CD4-positive, alpha-beta memory T cell (primary cell): Measurements from ENCODE around the gene UTF1. TPM values are rescaled to one million over a fixed set of nuclear protein-coding genes. Genes with fewer than 3 reads are reported as not detected.

Experiments used
- CTCF ChIA-PET: fragments of 350-600 bp; sonication (Branson Sonifier 250); formaldehyde crosslinking; loops from one replicate; lab custom pipeline; 2021; ENCODE audit warnings: inconsistent platforms; ENCODE audit not compliant: partially characterized antibody; lab: Charles Lee
- POLR2A ChIA-PET: fragments of 350-600 bp; sonication (Branson Sonifier 250); formaldehyde crosslinking; loops from one replicate; lab custom pipeline; 2021; ENCODE audit not compliant: partially characterized antibody; lab: Charles Lee
- DNase-seq, 5 donors: peaks; one replicate each; pipeline versions ENCODE4 v3.0.0 to v3.0.0-alpha.2; 2020 to 2022; ENCODE audit warnings: mixed read lengths in 1 of 5
- H3K27ac ChIP-seq: one replicate; pipeline ENCODE4 v1.7.0; 2013; ENCODE audit warnings: low read depth, low read length
- H3K27me3 ChIP-seq: 2 replicates; pipeline ENCODE4 v1.7.0; 2013; ENCODE audit warnings: mild to moderate bottlenecking, low read length, moderate library complexity; ENCODE audit not compliant: insufficient read depth
- H3K36me3 ChIP-seq: 2 replicates; pipeline ENCODE4 v1.7.0; 2013; ENCODE audit warnings: mild to moderate bottlenecking, low read length, moderate library complexity; ENCODE audit not compliant: insufficient read depth
- H3K4me1 ChIP-seq: 2 replicates; pipeline ENCODE4 v1.7.0; 2013; ENCODE audit warnings: mild to moderate bottlenecking, low read length, moderate library complexity; ENCODE audit not compliant: insufficient read depth
- H3K4me3 ChIP-seq, 2 donors: one replicate each; pipeline ENCODE4 v1.7.0; 2013; ENCODE audit warnings: low read length in 2 of 2, mild to moderate bottlenecking in 1 of 2
- H3K9me3 ChIP-seq, 2 donors: one replicate each; pipeline ENCODE4 v1.7.0; 2013; ENCODE audit warnings: low read length in 2 of 2, control low read depth in 1 of 2; ENCODE audit not compliant: control insufficient read depth in 1 of 2
- H3K27ac Mint-ChIP-seq, 7 donors: one replicate each; pipeline ENCODE4 v1.8.0; 2020 to 2021; ENCODE audit warnings: mixed read lengths in 7 of 7, mild to moderate bottlenecking in 6 of 7, inconsistent platforms in 3 of 7, moderate library complexity in 3 of 7
- H3K27me3 Mint-ChIP-seq, 2 donors: one replicate each; pipeline ENCODE4 v1.8.0; 2020 to 2021; ENCODE audit warnings: mixed read lengths in 2 of 2
- H3K36me3 Mint-ChIP-seq, 2 donors: one replicate each; pipeline ENCODE4 v1.8.0; 2020 to 2021; ENCODE audit warnings: mixed read lengths in 2 of 2, inconsistent platforms in 1 of 2, mild to moderate bottlenecking in 1 of 2
- H3K4me1 Mint-ChIP-seq, 4 donors: one replicate each; pipeline ENCODE4 v1.8.0; 2020 to 2021; ENCODE audit warnings: mixed read lengths in 4 of 4, mild to moderate bottlenecking in 1 of 4
- H3K4me3 Mint-ChIP-seq, 8 donors: one replicate each; pipeline ENCODE4 v1.8.0; 2020 to 2021; ENCODE audit warnings: mixed read lengths in 8 of 8, mild to moderate bottlenecking in 7 of 8, moderate library complexity in 6 of 8, inconsistent platforms in 3 of 8
- H3K9me3 Mint-ChIP-seq, 8 donors: one replicate each; pipeline ENCODE4 v1.8.0; 2020 to 2021; ENCODE audit warnings: mixed read lengths in 8 of 8, mild to moderate bottlenecking in 5 of 8, inconsistent platforms in 3 of 8, moderate library complexity in 1 of 8
- intact Hi-C: fragments of 100-400 bp; cut with micrococcal nuclease; formaldehyde crosslinking; loops from one replicate; pipeline ENCODE4 v1.15.1; 2023
- polyA plus RNA-seq, 2 donors: library from polyadenylated mRNA; unstranded; fragments of 300-500 nt; fragmentation: Illumina TruSeq; gene quantifications; one replicate each; pipeline ENCODE4 v1.2.3, GENCODE V29; 2021
- total RNA-seq, 2 experiments: library from RNA; stranded (reverse); gene quantifications; one replicate each; pipeline ENCODE4 v1.2.3, GENCODE V29; 2021

Gene UTF1
- total and polyA plus RNA-seq, 4 experiments from 2014 or later, result not detected

GRCh38 chr10:133267829-133268228 is 37.8 kb downstream of the UTF1 start:
- intact Hi-C loops, result no loop called here
- H3K27me3 ChIP-seq, result no peaks in the 10 kb centered on the region
- Mint-ChIP-seq H3K36me3 (peaks cover 0 to 27% of the 10 kb centered on the region in 2 donors), H3K9me3 (no peaks in the 10 kb centered on the region), H3K4me1 (peaks cover 14 to 38% (median 25%) of the 10 kb centered on the region in 4 donors), H3K27me3 (no peaks in the 10 kb centered on the region), H3K27ac (no peak overlapping the region), H3K4me3 (no peak overlapping the region)
- H3K9me3 ChIP-seq, result no peaks in the 10 kb centered on the region
- H3K4me1 ChIP-seq, result peaks cover 32% of the 10 kb centered on the region
- ChIA-PET POLR2A (interaction anchor here (1.3 to 13.2 kb wide), 2 partner anchors 8 to 9 kb away, joined by 6 to 236 read pairs; partner anchors contain the start of gene ADAM8), CTCF (interaction anchor here (1.4 to 1.9 kb wide), 2 partner anchors 9 to 40 kb away, joined by 4 to 9 read pairs; no protein-coding TSS in a partner anchor)
- H3K36me3 ChIP-seq, result peaks cover 36% of the 10 kb centered on the region
- H3K27ac ChIP-seq, result no peak overlapping the region
- H3K4me3 ChIP-seq, result no peak overlapping the region
- no peak for DNase-seq

- Mint-ChIP-seq H3K9me3 (no peaks in the 10 kb centered on the region), H3K27me3 (no peaks in the 10 kb centered on the region), H3K4me3 (no peak overlapping the region), H3K4me1 (peaks cover 12 to 31% (median 19%) of the 10 kb centered on the region in 4 donors), H3K27ac (no peak overlapping the region), H3K36me3 (peaks cover 0 to 27% of the 10 kb centered on the region in 2 donors)
- Histone ChIP-seq H3K9me3 (no peaks in the 10 kb centered on the region), H3K4me3 (no peak overlapping the region), H3K27me3 (no peaks in the 10 kb centered on the region), H3K4me1 (peaks cover 25% of the 10 kb centered on the region), H3K36me3 (peaks cover 43% of the 10 kb centered on the region), H3K27ac (no peak overlapping the region)
- DNase-seq, result no peak
- ChIA-PET POLR2A (no interaction called here), CTCF (interaction anchor here (1.4 kb wide), 1 partner anchor 9 kb away, joined by 4 read pairs; no protein-coding TSS in a partner anchor)
- intact Hi-C loops, result no loop called here
These were observed 38.5 kb downstream of the UTF1 start for GRCh38 chr10:133268532-133268931.

GRCh38 chr10:133269367-133269766 is 39.4 kb downstream of the UTF1 start:
- Mint-ChIP-seq H3K27me3 (no peaks in the 10 kb centered on the region), H3K9me3 (no peaks in the 10 kb centered on the region), H3K4me1 (peaks cover 8 to 22% (median 13%) of the 10 kb centered on the region in 4 donors), H3K36me3 (peaks cover 0 to 25% of the 10 kb centered on the region in 2 donors), H3K27ac (no peak overlapping the region), H3K4me3 (no peak overlapping the region)
- no peak for DNase-seq
- POLR2A ChIA-PET, result no interaction called here
- Histone ChIP-seq H3K4me1 (peaks cover 17% of the 10 kb centered on the region), H3K36me3 (peaks cover 45% of the 10 kb centered on the region), H3K9me3 (no peaks in the 10 kb centered on the region), H3K27ac (no peak overlapping the region), H3K4me3 (no peak overlapping the region), H3K27me3 (no peaks in the 10 kb centered on the region)
- CTCF ChIA-PET, result no interaction called here
- intact Hi-C loops, result no loop called here

GRCh38 chr10:133270204-133270603 is 40.2 kb downstream of the UTF1 start:
- Mint-ChIP-seq H3K4me1 (peaks cover 4 to 23% (median 12%) of the 10 kb centered on the region in 4 donors), H3K9me3 (no peaks in the 10 kb centered on the region), H3K4me3 (no peak overlapping the region), H3K27ac (peak overlapping the region in 1 of 7 donors; percentile 40), H3K27me3 (no peaks in the 10 kb centered on the region), H3K36me3 (peaks cover 0 to 29% of the 10 kb centered on the region in 2 donors)
- Histone ChIP-seq H3K9me3 (no peaks in the 10 kb centered on the region), H3K4me3 (no peak overlapping the region), H3K4me1 (peaks cover 16% of the 10 kb centered on the region), H3K36me3 (peaks cover 45% of the 10 kb centered on the region), H3K27ac (no peak overlapping the region), H3K27me3 (no peaks in the 10 kb centered on the region)
- no peak for DNase-seq
- CTCF ChIA-PET, result no interaction called here
- intact Hi-C loops, result no loop called here
- POLR2A ChIA-PET, result interaction anchor here (1.3 to 11.6 kb wide), 2 partner anchors 9 to 65 kb away, joined by 3 to 236 read pairs; no protein-coding TSS in a partner anchor

GRCh38 chr10:133270773-133271297 is 40.8 kb downstream of the UTF1 start:
- CTCF ChIA-PET, result no interaction called here
- peaks cover 0 to 23% (median 9%) of the 10 kb centered on the region in 4 donors for H3K4me1 Mint-ChIP-seq
- peaks cover 45% of the 10 kb centered on the region for H3K36me3 ChIP-seq

GRCh38 chr10:133271521-133272300 is 41.7 kb downstream of the UTF1 start:
- POLR2A ChIA-PET, result interaction anchor here (0.7 to 11.6 kb wide), 3 partner anchors 10 to 64 kb away, joined by 3 to 236 read pairs (median 4); no protein-coding TSS in a partner anchor
- Mint-ChIP-seq H3K27ac (peak overlapping the region in 4 of 7 donors; percentile 10 to 25 (median 20)), H3K4me1 (peaks cover 0 to 25% (median 10%) of the 10 kb centered on the region in 4 donors), H3K27me3 (no peaks in the 10 kb centered on the region), H3K36me3 (peaks cover 0 to 30% of the 10 kb centered on the region in 2 donors), H3K4me3 (no peak overlapping the region), H3K9me3 (no peaks in the 10 kb centered on the region)
- CTCF ChIA-PET, result no interaction called here
- H3K4me3 ChIP-seq, result no peak overlapping the region
- DNase-seq, result peak in 1 of 5 donors; percentile 41
- intact Hi-C loops, result no loop called here
- no peaks in the 10 kb centered on the region for H3K9me3 ChIP-seq
- H3K4me1 ChIP-seq, result peaks cover 17% of the 10 kb centered on the region
- H3K27me3 ChIP-seq, result no peaks in the 10 kb centered on the region
- H3K27ac ChIP-seq, result no peak overlapping the region
- H3K36me3 ChIP-seq, result peaks cover 45% of the 10 kb centered on the region

More at GRCh38 chr10:133270773-133271297, 40.8 kb downstream of the UTF1 start:
- no peaks in the 10 kb centered on the region for H3K27me3 Mint-ChIP-seq
- Histone ChIP-seq H3K4me3 (no peak overlapping the region), H3K4me1 (peaks cover 14% of the 10 kb centered on the region), H3K27me3 (no peaks in the 10 kb centered on the region), H3K9me3 (no peaks in the 10 kb centered on the region), H3K27ac (no peak overlapping the region)
- no peak overlapping the region for H3K4me3 Mint-ChIP-seq
- peaks cover 0 to 31% of the 10 kb centered on the region in 2 donors for H3K36me3 Mint-ChIP-seq
- H3K27ac Mint-ChIP-seq, result peak overlapping the region in 1 of 7 donors; percentile 40
- POLR2A ChIA-PET, result interaction anchor here (1.3 to 11.6 kb wide), 2 partner anchors 9 to 65 kb away, joined by 3 to 236 read pairs; no protein-coding TSS in a partner anchor
- intact Hi-C loops, result no loop called here
- H3K9me3 Mint-ChIP-seq, result no peaks in the 10 kb centered on the region
- DNase-seq, result no peak
